ENCODE data around the gene ATG9A.

The ATG9A gene

GRCh38 chr2:219209236-219210195 lies 19.9 kb downstream of the ATG9A start:
- Histone ChIP-seq H3K9ac (ENCODE audit: low read length) (no peak overlapping the region), H3K36me3 (ENCODE audit: low read length) (no peaks in the 10 kb centered on the region), H3K27me3 (ENCODE audit: low read length) (no peaks in the 10 kb centered on the region), H3F3A (ENCODE audit: insufficient read depth) (no peaks in the 10 kb centered on the region), H4K20me1 (ENCODE audit: low read depth, low read length) (no peaks in the 10 kb centered on the region), H3K4me3 (ENCODE audit: insufficient read depth, low read length, poor library complexity, severe bottlenecking) (no peak overlapping the region), H3K79me2 (ENCODE audit: insufficient read depth, low read length) (no peaks in the 10 kb centered on the region), H3K9me2 (replicated peaks; ENCODE audit: insufficient read depth, low read length) (no peaks in the 10 kb centered on the region), H2AFZ (ENCODE audit: low read depth, low read length, severe bottlenecking) (no peak overlapping the region), H3K27ac (ENCODE audit: low read depth, low read length) (no peak overlapping the region), H3K4me2 (ENCODE audit: low read depth, low read length, poor library complexity, severe bottlenecking) (no peak overlapping the region), H3K9me3 (ENCODE audit: insufficient read depth, low read length) (no peaks in the 10 kb centered on the region)
- TF ChIP-seq EZH2phosphoT487 (conservative IDR thresholded peaks at IDR 0.05; ENCODE audit: low read length), result no peak

GRCh38 chr2:219207884-219208740 lies 21.3 kb downstream of the ATG9A start:
- Histone ChIP-seq H3K9me3 (ENCODE audit: insufficient read depth, low read length) (no peaks in the 10 kb centered on the region), H2AFZ (ENCODE audit: low read depth, low read length, severe bottlenecking) (no peak overlapping the region), H3K79me2 (ENCODE audit: insufficient read depth, low read length) (no peaks in the 10 kb centered on the region), H3K36me3 (ENCODE audit: low read length) (no peaks in the 10 kb centered on the region), H3F3A (ENCODE audit: insufficient read depth) (no peaks in the 10 kb centered on the region), H3K4me2 (ENCODE audit: low read depth, low read length, poor library complexity, severe bottlenecking) (no peak overlapping the region), H4K20me1 (ENCODE audit: low read depth, low read length) (no peaks in the 10 kb centered on the region), H3K27me3 (ENCODE audit: low read length) (no peaks in the 10 kb centered on the region), H3K9ac (ENCODE audit: low read length) (peak overlapping the region; percentile 68; the same call in 1 of the 2 replicates), H3K27ac (ENCODE audit: low read depth, low read length) (no peak overlapping the region), H3K9me2 (replicated peaks; ENCODE audit: insufficient read depth, low read length) (no peaks in the 10 kb centered on the region), H3K4me3 (ENCODE audit: insufficient read depth, low read length, poor library complexity, severe bottlenecking) (no peak overlapping the region)
- TF ChIP-seq CTCF (IDR thresholded peaks at IDR 0.05; ENCODE audit: insufficient read depth, low read length, poor library complexity, severe bottlenecking), result no peak
- TF ChIP-seq EZH2phosphoT487 (conservative IDR thresholded peaks at IDR 0.05; ENCODE audit: low read length), result no peak

GRCh38 chr2:219207134-219207883 lies 22.1 kb downstream of the ATG9A start:
- Histone ChIP-seq H3K27me3 (ENCODE audit: low read length) (no peaks in the 10 kb centered on the region), H3K79me2 (ENCODE audit: insufficient read depth, low read length) (no peaks in the 10 kb centered on the region), H3K4me3 (ENCODE audit: insufficient read depth, low read length, poor library complexity, severe bottlenecking) (peak overlapping the region; percentile 60), H3K27ac (ENCODE audit: low read depth, low read length) (peak overlapping the region; percentile 73), H3F3A (ENCODE audit: insufficient read depth) (no peaks in the 10 kb centered on the region), H2AFZ (ENCODE audit: low read depth, low read length, severe bottlenecking) (peak overlapping the region; percentile 36), H4K20me1 (ENCODE audit: low read depth, low read length) (no peaks in the 10 kb centered on the region), H3K4me2 (ENCODE audit: low read depth, low read length, poor library complexity, severe bottlenecking) (peak overlapping the region; percentile 79), H3K36me3 (ENCODE audit: low read length) (no peaks in the 10 kb centered on the region), H3K9ac (ENCODE audit: low read length) (peak overlapping the region; percentile 68), H3K9me2 (replicated peaks; ENCODE audit: insufficient read depth, low read length) (no peaks in the 10 kb centered on the region), H3K9me3 (ENCODE audit: insufficient read depth, low read length) (no peaks in the 10 kb centered on the region)
- TF ChIP-seq CTCF (IDR thresholded peaks at IDR 0.05; ENCODE audit: insufficient read depth, low read length, poor library complexity, severe bottlenecking), result no peak
- no peak for TF ChIP-seq EZH2phosphoT487 (conservative IDR thresholded peaks at IDR 0.05; ENCODE audit: low read length)

Data from SU-DHL-6 (cell line).